ENCODE measurements around the gene SPCS3.

Gene SPCS3

DNA sequence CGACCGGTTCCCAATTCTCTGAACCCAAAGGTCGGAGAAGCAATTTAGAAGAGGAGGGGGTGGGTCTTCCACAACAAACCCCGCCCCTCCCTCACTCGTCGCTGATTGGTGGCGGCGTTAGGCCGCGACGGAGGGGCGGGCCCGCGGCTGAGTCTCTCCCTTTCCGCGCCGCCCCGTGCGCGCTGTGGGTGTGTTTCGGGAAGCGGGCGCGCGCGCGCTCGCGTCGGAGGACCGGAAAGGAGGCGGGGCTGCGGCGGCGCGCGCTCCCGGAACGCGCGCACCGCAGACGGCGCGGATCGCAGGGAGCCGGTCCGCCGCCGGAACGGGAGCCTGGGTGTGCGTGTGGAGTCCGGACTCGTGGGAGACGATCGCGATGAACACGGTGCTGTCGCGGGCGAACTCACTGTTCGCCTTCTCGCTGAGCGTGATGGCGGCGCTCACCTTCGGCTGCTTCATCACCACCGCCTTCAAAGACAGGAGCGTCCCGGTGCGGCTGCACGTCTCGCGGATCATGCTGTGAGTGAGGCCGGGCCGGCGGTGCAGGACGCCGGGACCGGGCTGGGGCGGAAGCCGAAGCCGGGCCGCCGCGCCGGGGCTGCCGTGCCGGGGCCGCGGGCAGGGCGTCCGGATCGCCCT lies at the start of gene SPCS3:
TSS of gene SPCS3 (plus strand) at position 263 of the 636 bp plus-strand sequence. CDS start at position 374, 111 bp downstream.
- Histone ChIP-seq H3K4me1 (ENCODE audit: control insufficient read depth, insufficient read depth, low read length) (0 out of 2 replicates have a peak, but pooled peaks cover 3% of the 10 kb centered on the region), H3K36me3 (ENCODE audit: control insufficient read depth in 2 of 2, insufficient read depth in 1 of 2, low read length in 2 of 2) (no peaks in the 10 kb centered on the region), H3K4me3 (ENCODE audit: low read depth, low read length) (peak within 1 kb of the TSS; percentile 98), H3K27ac (ENCODE audit: extremely low read depth, low read depth, low read length) (peak within 1 kb of the TSS; percentile 93), H3K9me3 (ENCODE audit: control insufficient read depth, insufficient read depth, low read depth, low read length) (no peaks in the 10 kb centered on the region)
- ChIA-PET CTCF (no interaction called here), POLR2A (interaction anchor here (1.0 kb wide), 1 partner anchor 11 kb away, joined by 3 read pairs; no protein-coding TSS in a partner anchor)
- TF ChIP-seq ZFP41 (tag by site-specific recombination; IDR thresholded peaks at IDR 0.05; ENCODE audit: borderline replicate concordance): no peak
- 0 out of 2 replicates have a peak, but pooled peaks have one; percentile 31 for TF ChIP-seq ZNF843 (tag by site-specific recombination; IDR thresholded peaks at IDR 0.05)
- TF ChIP-seq KLF10 (tag by site-specific recombination; IDR thresholded peaks at IDR 0.05): peak; percentile 97
- no peak for TF ChIP-seq GLI4 (tag by site-specific recombination; IDR thresholded peaks at IDR 0.05)
- TF ChIP-seq ZNF501 (tag by site-specific recombination; IDR thresholded peaks at IDR 0.05): peak; percentile 53
- TF ChIP-seq SETDB1 (IDR thresholded peaks at IDR 0.05; ENCODE audit: insufficient read length, low read length): no peak
- 0 out of 2 replicates have a peak, but pooled peaks have one; percentile 23 for TF ChIP-seq ZXDB (tag by site-specific recombination; IDR thresholded peaks at IDR 0.05)
- TF ChIP-seq, protein P1, sequence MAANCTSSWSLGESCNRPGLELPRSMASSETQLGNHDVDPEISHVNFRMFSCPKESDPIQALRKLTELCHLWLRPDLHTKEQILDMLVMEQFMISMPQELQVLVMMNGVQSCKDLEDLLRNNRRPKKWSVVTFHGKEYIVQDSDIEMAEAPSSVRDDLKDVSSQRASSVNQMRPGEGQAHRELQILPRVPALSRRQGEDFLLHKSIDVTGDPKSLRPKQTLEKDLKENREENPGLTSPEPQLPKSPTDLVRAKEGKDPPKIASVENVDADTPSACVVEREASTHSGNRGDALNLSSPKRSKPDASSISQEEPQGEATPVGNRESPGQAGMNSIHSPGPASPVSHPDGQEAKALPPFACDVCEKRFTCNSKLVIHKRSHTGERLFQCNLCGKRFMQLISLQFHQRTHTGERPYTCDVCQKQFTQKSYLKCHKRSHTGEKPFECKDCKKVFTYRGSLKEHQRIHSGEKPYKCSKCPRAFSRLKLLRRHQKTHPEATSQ (tag by site-specific recombination; IDR thresholded peaks at IDR 0.05): no peak
- TF ChIP-seq SP2 (tag by site-specific recombination; IDR thresholded peaks at IDR 0.05): peak; percentile 88
- no peak for TF ChIP-seq ZNF704 (tag by site-specific recombination; IDR thresholded peaks at IDR 0.05)
- peak; percentile 17; the same call in 1 of the 2 replicates for TF ChIP-seq PBX3 (CRISPR knock-in tag; IDR thresholded peaks at IDR 0.05)
- 0 out of 2 replicates have a peak, but pooled peaks have one; percentile 17 for TF ChIP-seq ZNF2 (tag by site-specific recombination; IDR thresholded peaks at IDR 0.05)
- TF ChIP-seq ZNF585B (tag by site-specific recombination; IDR thresholded peaks at IDR 0.05): no peak
- no peak for TF ChIP-seq ZNF560 (tag by site-specific recombination; IDR thresholded peaks at IDR 0.05; ENCODE audit: borderline replicate concordance)
- TF ChIP-seq ZBTB26 (tag by site-specific recombination; optimal IDR thresholded peaks at IDR 0.05): peak; percentile 85
- TF ChIP-seq ZNF335 (tag by site-specific recombination; conservative IDR thresholded peaks at IDR 0.05): peak; percentile 57
- TF ChIP-seq SP3 (tag by site-specific recombination; IDR thresholded peaks at IDR 0.05): peak; percentile 72
- no peak for TF ChIP-seq ZNF555 (tag by site-specific recombination; conservative IDR thresholded peaks at IDR 0.05)
- no peak for TF ChIP-seq ZNF132 (tag by site-specific recombination; IDR thresholded peaks at IDR 0.05; ENCODE audit: borderline replicate concordance)
- peak; percentile 65; the same call in 1 of the 2 replicates for TF ChIP-seq YY1 (tag by site-specific recombination; IDR thresholded peaks at IDR 0.05)
- no peak for TF ChIP-seq ZNF341 (tag by site-specific recombination; IDR thresholded peaks at IDR 0.05; ENCODE audit: low read depth)
- TF ChIP-seq KLF9 (tag by site-specific recombination; IDR thresholded peaks at IDR 0.05; ENCODE audit: low read depth): peak; percentile 84
- TF ChIP-seq OSR2 (tag by site-specific recombination; IDR thresholded peaks at IDR 0.05): peak; percentile 27; the same call in 1 of the 2 replicates
- TF ChIP-seq ZNF600 (tag by site-specific recombination; IDR thresholded peaks at IDR 0.05): peak; percentile 79
- TF ChIP-seq KLF17 (tag by site-specific recombination; IDR thresholded peaks at IDR 0.05): 0 out of 2 replicates have a peak, but pooled peaks have one; percentile 28
- TF ChIP-seq SALL2 (tag by site-specific recombination; IDR thresholded peaks at IDR 0.05; ENCODE audit: borderline replicate concordance): no peak
- 0 out of 2 replicates have a peak, but pooled peaks have one; percentile 8 for TF ChIP-seq ZSCAN30 (tag by site-specific recombination; IDR thresholded peaks at IDR 0.05)
- TF ChIP-seq ZNF354C (tag by site-specific recombination; IDR thresholded peaks at IDR 0.05; ENCODE audit: borderline replicate concordance, low read depth): no peak
- TF ChIP-seq ZNF660 (tag by site-specific recombination; IDR thresholded peaks at IDR 0.05): peak; percentile 31; the same call in 1 of the 2 replicates
- TF ChIP-seq ZNF548 (tag by site-specific recombination; IDR thresholded peaks at IDR 0.05): no peak
- no peak for TF ChIP-seq ZNF76 (tag by site-specific recombination; IDR thresholded peaks at IDR 0.05; ENCODE audit: borderline replicate concordance, low read depth)
